ENCODE results near the gene DCDC1.

DNA sequence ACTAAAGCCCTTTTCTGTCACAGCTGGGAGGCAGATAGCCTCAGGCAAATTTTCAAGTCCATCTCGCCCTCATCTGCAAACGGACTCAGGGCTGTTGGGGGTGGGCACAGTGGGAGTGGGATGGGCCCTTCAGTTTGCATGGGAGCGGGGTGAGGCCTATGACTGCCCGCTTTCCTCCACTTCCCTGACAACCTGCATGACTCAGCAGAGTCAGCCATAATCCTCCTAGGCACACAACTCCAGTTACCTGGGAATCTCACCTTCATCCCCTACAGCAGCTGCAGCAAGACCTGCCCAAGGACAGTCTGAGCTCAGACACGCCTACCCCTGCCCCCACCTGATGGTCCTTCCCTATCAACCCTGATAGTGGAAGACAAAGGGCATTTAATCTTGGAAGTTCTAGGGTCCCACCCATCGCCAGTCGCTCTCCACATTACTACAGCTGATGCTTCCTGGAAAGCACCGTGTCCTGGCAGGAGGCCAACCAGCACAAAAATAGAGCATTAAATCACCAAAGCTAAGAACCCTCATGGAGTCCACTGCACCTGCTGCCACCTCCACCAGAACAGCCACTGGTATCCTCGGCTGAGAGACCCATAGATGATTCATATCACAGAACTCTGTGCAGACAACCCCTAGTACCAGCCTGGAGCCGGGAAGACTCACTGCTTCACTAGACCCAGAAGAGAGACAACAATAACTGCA, 319.3 kb downstream of the DCDC1 start:
- TF ChIP-seq, protein P1, sequence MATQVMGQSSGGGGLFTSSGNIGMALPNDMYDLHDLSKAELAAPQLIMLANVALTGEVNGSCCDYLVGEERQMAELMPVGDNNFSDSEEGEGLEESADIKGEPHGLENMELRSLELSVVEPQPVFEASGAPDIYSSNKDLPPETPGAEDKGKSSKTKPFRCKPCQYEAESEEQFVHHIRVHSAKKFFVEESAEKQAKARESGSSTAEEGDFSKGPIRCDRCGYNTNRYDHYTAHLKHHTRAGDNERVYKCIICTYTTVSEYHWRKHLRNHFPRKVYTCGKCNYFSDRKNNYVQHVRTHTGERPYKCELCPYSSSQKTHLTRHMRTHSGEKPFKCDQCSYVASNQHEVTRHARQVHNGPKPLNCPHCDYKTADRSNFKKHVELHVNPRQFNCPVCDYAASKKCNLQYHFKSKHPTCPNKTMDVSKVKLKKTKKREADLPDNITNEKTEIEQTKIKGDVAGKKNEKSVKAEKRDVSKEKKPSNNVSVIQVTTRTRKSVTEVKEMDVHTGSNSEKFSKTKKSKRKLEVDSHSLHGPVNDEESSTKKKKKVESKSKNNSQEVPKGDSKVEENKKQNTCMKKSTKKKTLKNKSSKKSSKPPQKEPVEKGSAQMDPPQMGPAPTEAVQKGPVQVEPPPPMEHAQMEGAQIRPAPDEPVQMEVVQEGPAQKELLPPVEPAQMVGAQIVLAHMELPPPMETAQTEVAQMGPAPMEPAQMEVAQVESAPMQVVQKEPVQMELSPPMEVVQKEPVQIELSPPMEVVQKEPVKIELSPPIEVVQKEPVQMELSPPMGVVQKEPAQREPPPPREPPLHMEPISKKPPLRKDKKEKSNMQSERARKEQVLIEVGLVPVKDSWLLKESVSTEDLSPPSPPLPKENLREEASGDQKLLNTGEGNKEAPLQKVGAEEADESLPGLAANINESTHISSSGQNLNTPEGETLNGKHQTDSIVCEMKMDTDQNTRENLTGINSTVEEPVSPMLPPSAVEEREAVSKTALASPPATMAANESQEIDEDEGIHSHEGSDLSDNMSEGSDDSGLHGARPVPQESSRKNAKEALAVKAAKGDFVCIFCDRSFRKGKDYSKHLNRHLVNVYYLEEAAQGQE (IDR thresholded peaks at IDR 0.05; ENCODE audit: low read depth) = no peak
- no peak for TF ChIP-seq ZFX (IDR thresholded peaks at IDR 0.05)

Data from HCT116 (cell line).